Naive thymus-derived CD4-positive, alpha-beta T cell (primary cell): ENCODE data around the gene OPN5. TPM values are rescaled to one million over a fixed set of nuclear protein-coding genes. Genes with fewer than 3 reads are reported as not detected.

Source experiments
- ATAC-seq: fragments of 150-1000 bp; cut with Tn5 transposase; 2 replicates; pipeline ENCODE4 v1.10.0; 2021; ENCODE audit warnings: mild to moderate bottlenecking, moderate library complexity
- CTCF ChIA-PET: fragments of 350-600 bp; sonication (Branson Sonifier 250); formaldehyde crosslinking; loops from one replicate; lab custom pipeline; 2021; ENCODE audit warnings: antibody characterized with exemption; lab: Charles Lee
- POLR2A ChIA-PET: fragments of 350-600 bp; sonication (Branson Sonifier 250); formaldehyde crosslinking; loops from one replicate; lab custom pipeline; 2021; ENCODE audit warnings: antibody characterized with exemption, inconsistent platforms; lab: Charles Lee
- DNase-seq, 9 donors: peaks; one replicate each; pipeline versions ENCODE4 v3.0.0 to v3.0.0-alpha.2; 2020 to 2022; ENCODE audit warnings: mixed read lengths in 1 of 9
- H3K27ac ChIP-seq: one replicate; pipeline ENCODE4 v1.7.0; 2013; ENCODE audit warnings: mild to moderate bottlenecking, low read depth, low read length, moderate library complexity
- H3K27me3 ChIP-seq, 2 donors: one replicate each; pipeline ENCODE4 v1.7.0; 2013; ENCODE audit warnings: low read length in 2 of 2, mild to moderate bottlenecking in 2 of 2, moderate library complexity in 2 of 2; ENCODE audit not compliant: control insufficient read depth in 2 of 2, insufficient read depth in 2 of 2
- H3K36me3 ChIP-seq, 3 experiments: 1 replicate in 2 of 3; 2 replicates in 1 of 3; pipeline ENCODE4 v1.7.0; 2013; ENCODE audit warnings: low read length in 3 of 3, mild to moderate bottlenecking in 3 of 3, moderate library complexity in 1 of 3; ENCODE audit not compliant: insufficient read depth in 3 of 3, control insufficient read depth in 2 of 3
- H3K4me1 ChIP-seq, 2 donors: one replicate each; pipeline ENCODE4 v1.7.0; 2013; ENCODE audit warnings: low read length in 2 of 2, mild to moderate bottlenecking in 2 of 2, moderate library complexity in 1 of 2; ENCODE audit not compliant: control insufficient read depth in 2 of 2, insufficient read depth in 2 of 2
- H3K4me3 ChIP-seq: 2 replicates; pipeline ENCODE4 v1.7.0; 2013; ENCODE audit warnings: mild to moderate bottlenecking, low read length
- H3K9me3 ChIP-seq, 3 experiments: 1 replicate in 2 of 3; 2 replicates in 1 of 3; pipeline ENCODE4 v1.7.0; 2013; ENCODE audit warnings: low read length in 3 of 3; ENCODE audit not compliant: control insufficient read depth in 2 of 3
- H3K27ac Mint-ChIP-seq, 9 donors: one replicate each; pipeline ENCODE4 v1.8.0; 2020 to 2022; ENCODE audit warnings: mixed read lengths in 9 of 9, mild to moderate bottlenecking in 8 of 9, moderate library complexity in 5 of 9, inconsistent platforms in 2 of 9
- H3K27me3 Mint-ChIP-seq, 5 donors: one replicate each; pipeline ENCODE4 v1.8.0; 2021 to 2022; ENCODE audit warnings: mixed read lengths in 5 of 5, mild to moderate bottlenecking in 1 of 5
- H3K36me3 Mint-ChIP-seq, 5 donors: one replicate each; pipeline ENCODE4 v1.8.0; 2020 to 2022; ENCODE audit warnings: mixed read lengths in 5 of 5, mild to moderate bottlenecking in 3 of 5, inconsistent platforms in 1 of 5
- H3K4me1 Mint-ChIP-seq, 7 donors: one replicate each; pipeline ENCODE4 v1.8.0; 2020 to 2022; ENCODE audit warnings: mixed read lengths in 7 of 7, mild to moderate bottlenecking in 3 of 7, inconsistent platforms in 1 of 7
- H3K4me3 Mint-ChIP-seq, 10 donors: one replicate each; pipeline ENCODE4 v1.8.0; 2020 to 2022; ENCODE audit warnings: mild to moderate bottlenecking in 10 of 10, mixed read lengths in 10 of 10, moderate library complexity in 6 of 10, inconsistent platforms in 2 of 10
- H3K9me3 Mint-ChIP-seq, 11 donors: one replicate each; pipeline ENCODE4 v1.8.0; 2020 to 2022; ENCODE audit warnings: mixed read lengths in 11 of 11, mild to moderate bottlenecking in 4 of 11, inconsistent platforms in 1 of 11, moderate library complexity in 1 of 11
- intact Hi-C, 2 donors: fragments of 100-400 bp; cut with micrococcal nuclease; formaldehyde crosslinking; loops; one replicate each; pipeline ENCODE4 v1.15.1; 2023
- polyA plus RNA-seq, 2 donors: library from polyadenylated mRNA; unstranded; fragments of 300-500 nt; fragmentation: Illumina TruSeq; gene quantifications; one replicate each; pipeline ENCODE4 v1.2.3, GENCODE V29; 2021
- total RNA-seq, 6 experiments: library from RNA in 5 of 6; stranded (reverse) in 5 of 6; gene quantifications; 1 replicate in 5 of 6; 2 replicates in 1 of 6; pipeline ENCODE4 v1.2.3 and lab custom pipeline; 2021 to 2026

The OPN5 gene
- total and polyA plus RNA-seq, 7 experiments from 2014 or later = not detected

DNA sequence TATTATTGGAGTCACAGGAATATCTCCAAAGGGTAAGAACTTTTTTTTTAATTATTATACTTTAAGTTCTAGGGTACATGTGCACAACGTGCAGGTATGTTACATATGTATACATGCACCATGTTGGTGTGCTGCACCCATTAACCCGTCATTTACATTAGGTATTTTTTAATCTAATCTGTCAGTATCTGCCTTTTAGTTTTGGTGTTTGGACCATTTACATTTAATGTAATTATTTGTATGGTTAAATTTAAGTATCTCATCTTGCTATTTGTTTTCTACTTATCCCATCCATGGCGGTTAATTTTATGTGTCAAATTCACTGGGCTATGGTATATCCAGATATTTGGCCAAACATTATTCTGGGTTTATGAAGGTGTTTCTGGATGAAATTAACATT lies 15.4 kb upstream of the OPN5 start:
- H3K4me1 Mint-ChIP-seq = no peaks in the 10 kb centered on the region
- intact Hi-C loops = no loop called here

DNA sequence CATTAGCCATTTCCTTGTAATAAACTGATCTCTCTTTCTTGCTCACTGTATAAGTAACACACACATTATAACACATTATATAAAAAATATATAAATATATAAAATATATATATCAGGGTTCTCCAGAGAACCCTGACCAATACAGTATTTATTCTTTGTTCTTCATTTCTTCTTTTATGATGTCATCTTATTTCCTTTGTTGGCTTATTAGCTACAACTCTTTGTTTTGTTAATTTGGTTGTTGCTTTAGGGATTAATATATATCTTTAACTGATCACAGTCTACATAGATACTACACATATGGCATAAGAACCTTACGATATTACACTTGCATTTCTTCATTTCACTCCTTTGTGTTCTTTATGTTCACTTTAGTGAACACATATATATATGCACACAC lies 14.7 kb upstream of the OPN5 start:
- no peaks in the 10 kb centered on the region for H3K27me3 ChIP-seq
- peaks cover 5 to 23% (median 10%) of the 10 kb centered on the region in 5 donors for H3K27me3 Mint-ChIP-seq
- no peak for DNase-seq
- POLR2A ChIA-PET = no interaction called here
- H3K36me3 ChIP-seq = no peaks in the 10 kb centered on the region
- no peaks in the 10 kb centered on the region for H3K36me3 Mint-ChIP-seq
- intact Hi-C loops = no loop called here
- no peak overlapping the region for H3K4me3 ChIP-seq
- no peak overlapping the region for H3K27ac ChIP-seq
- H3K9me3 ChIP-seq = no peaks in the 10 kb centered on the region
- peaks cover 0 to 9% (median 3%) of the 10 kb centered on the region in 11 donors for H3K9me3 Mint-ChIP-seq
- no peak for ATAC-seq
- H3K4me1 ChIP-seq = no peaks in the 10 kb centered on the region
- H3K27ac Mint-ChIP-seq = no peak overlapping the region
- H3K4me3 Mint-ChIP-seq = no peak overlapping the region
- CTCF ChIA-PET = no interaction called here
- H3K4me1 Mint-ChIP-seq = no peaks in the 10 kb centered on the region

More for the DNA sequence above, 15.4 kb upstream of the OPN5 start:
- Mint-ChIP-seq H3K9me3 (peaks cover 0 to 9% (median 3%) of the 10 kb centered on the region in 11 donors), H3K36me3 (no peaks in the 10 kb centered on the region), H3K27ac (no peak overlapping the region), H3K4me3 (no peak overlapping the region), H3K27me3 (peaks cover 5 to 23% (median 10%) of the 10 kb centered on the region in 5 donors)
- Histone ChIP-seq H3K4me1 (no peaks in the 10 kb centered on the region), H3K4me3 (no peak overlapping the region), H3K27ac (no peak overlapping the region), H3K9me3 (no peaks in the 10 kb centered on the region), H3K27me3 (no peaks in the 10 kb centered on the region), H3K36me3 (no peaks in the 10 kb centered on the region)
- ChIA-PET POLR2A (no interaction called here), CTCF (no interaction called here)
- DNase-seq (no peak), ATAC-seq (no peak)

DNA sequence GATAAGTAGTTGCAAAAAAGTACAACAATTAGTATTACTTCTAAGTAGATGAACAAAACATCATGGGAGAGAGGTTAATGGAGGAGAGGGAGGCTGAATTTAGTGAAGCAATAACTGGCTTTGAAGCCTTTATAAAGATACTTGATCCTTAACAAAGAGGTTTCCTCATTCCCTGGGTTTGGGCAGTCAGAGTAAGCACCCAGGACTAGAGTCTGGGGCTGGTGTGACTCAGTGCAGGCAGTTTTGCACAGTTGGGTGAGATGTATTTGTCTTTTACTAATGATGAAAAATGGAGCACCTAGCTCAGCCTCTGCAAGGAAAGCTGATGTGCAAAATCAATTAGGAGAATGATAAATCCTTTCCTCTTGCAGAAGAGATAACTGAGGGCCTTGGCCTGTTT lies 11.8 kb upstream of the OPN5 start:
- H3K9me3 ChIP-seq = no peaks in the 10 kb centered on the region
- H3K4me1 Mint-ChIP-seq = no peaks in the 10 kb centered on the region
- intact Hi-C loops = no loop called here
- H3K9me3 Mint-ChIP-seq = peaks cover 0 to 9% (median 3%) of the 10 kb centered on the region in 11 donors
- ChIA-PET POLR2A (no interaction called here), CTCF (interaction anchor here (0.7 kb wide), 1 partner anchor 10 kb away, joined by 4 read pairs; no protein-coding TSS in a partner anchor)
- no peak overlapping the region for H3K4me3 Mint-ChIP-seq
- no peaks in the 10 kb centered on the region for H3K27me3 ChIP-seq
- ATAC-seq = no peak
- no peaks in the 10 kb centered on the region for H3K36me3 ChIP-seq
- H3K27ac ChIP-seq = no peak overlapping the region
- DNase-seq = no peak
- no peaks in the 10 kb centered on the region for H3K4me1 ChIP-seq
- no peaks in the 10 kb centered on the region for H3K36me3 Mint-ChIP-seq
- H3K27me3 Mint-ChIP-seq = peaks cover 0 to 20% (median 6%) of the 10 kb centered on the region in 5 donors
- H3K4me3 ChIP-seq = no peak overlapping the region
- no peak overlapping the region for H3K27ac Mint-ChIP-seq

DNA sequence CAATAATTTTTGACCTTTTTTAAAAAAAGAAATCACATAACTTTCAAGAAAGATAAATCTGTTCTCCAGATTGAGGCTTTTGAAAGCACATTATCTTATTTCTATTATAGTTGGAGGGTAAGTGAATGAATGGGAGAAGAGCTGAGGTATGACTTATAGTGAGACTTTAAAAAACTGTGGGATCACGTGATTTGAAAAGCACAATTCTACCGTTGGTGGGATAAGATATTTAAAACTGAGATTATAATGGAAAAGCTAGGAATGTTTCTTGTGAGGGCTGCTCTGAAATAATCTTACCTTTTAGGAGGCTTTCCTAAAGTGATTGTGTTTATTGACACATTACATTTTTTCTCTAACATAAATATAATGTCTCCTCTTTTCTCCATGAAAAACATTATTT lies 9.5 kb upstream of the OPN5 start:
- intact Hi-C loops = no loop called here

DNA sequence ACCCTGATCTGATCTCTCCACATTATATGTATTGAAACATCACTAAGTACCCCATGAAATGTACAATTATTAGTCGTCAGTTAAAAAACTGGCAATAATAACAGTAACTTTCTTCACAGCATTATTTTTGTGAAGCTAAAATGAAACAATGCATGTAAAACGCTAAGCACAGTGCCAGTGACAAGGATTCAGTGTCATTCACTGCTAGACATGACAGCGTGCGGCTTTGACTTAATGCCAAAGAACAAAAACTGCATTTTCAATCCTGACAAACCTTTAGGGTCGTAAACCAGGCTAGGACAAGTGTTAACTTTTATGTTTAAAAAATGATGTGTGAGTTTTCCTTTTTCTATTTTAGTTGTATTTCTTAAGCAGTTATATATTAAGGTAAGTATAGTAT lies 8.8 kb upstream of the OPN5 start:
- DNase-seq = no peak
- no peak for ATAC-seq
- intact Hi-C loops = no loop called here
- Histone ChIP-seq H3K9me3 (no peaks in the 10 kb centered on the region), H3K4me1 (no peaks in the 10 kb centered on the region), H3K36me3 (no peaks in the 10 kb centered on the region), H3K27me3 (no peaks in the 10 kb centered on the region), H3K27ac (no peak overlapping the region), H3K4me3 (no peak overlapping the region)
- H3K36me3 Mint-ChIP-seq = no peaks in the 10 kb centered on the region
- peaks cover 0 to 1% (median 0%) of the 10 kb centered on the region in 11 donors for H3K9me3 Mint-ChIP-seq
- CTCF ChIA-PET = no interaction called here
- H3K4me1 Mint-ChIP-seq = no peaks in the 10 kb centered on the region
- no peak overlapping the region for H3K27ac Mint-ChIP-seq
- POLR2A ChIA-PET = no interaction called here
- peaks cover 0 to 19% (median 5%) of the 10 kb centered on the region in 5 donors for H3K27me3 Mint-ChIP-seq
- no peak overlapping the region for H3K4me3 Mint-ChIP-seq

More for the DNA sequence above, 9.5 kb upstream of the OPN5 start:
- no peak overlapping the region for H3K27ac Mint-ChIP-seq
- no peak overlapping the region for H3K27ac ChIP-seq
- H3K36me3 Mint-ChIP-seq = no peaks in the 10 kb centered on the region
- no peak overlapping the region for H3K4me3 Mint-ChIP-seq
- H3K27me3 Mint-ChIP-seq = peaks cover 0 to 20% (median 6%) of the 10 kb centered on the region in 5 donors
- no peaks in the 10 kb centered on the region for H3K27me3 ChIP-seq
- ATAC-seq (no peak), DNase-seq (no peak)
- H3K4me1 ChIP-seq = no peaks in the 10 kb centered on the region
- ChIA-PET POLR2A (no interaction called here), CTCF (no interaction called here)
- H3K9me3 Mint-ChIP-seq = peaks cover 0 to 1% (median 0%) of the 10 kb centered on the region in 11 donors
- no peaks in the 10 kb centered on the region for H3K36me3 ChIP-seq
- no peaks in the 10 kb centered on the region for H3K4me1 Mint-ChIP-seq
- no peaks in the 10 kb centered on the region for H3K9me3 ChIP-seq
- H3K4me3 ChIP-seq = no peak overlapping the region

DNA sequence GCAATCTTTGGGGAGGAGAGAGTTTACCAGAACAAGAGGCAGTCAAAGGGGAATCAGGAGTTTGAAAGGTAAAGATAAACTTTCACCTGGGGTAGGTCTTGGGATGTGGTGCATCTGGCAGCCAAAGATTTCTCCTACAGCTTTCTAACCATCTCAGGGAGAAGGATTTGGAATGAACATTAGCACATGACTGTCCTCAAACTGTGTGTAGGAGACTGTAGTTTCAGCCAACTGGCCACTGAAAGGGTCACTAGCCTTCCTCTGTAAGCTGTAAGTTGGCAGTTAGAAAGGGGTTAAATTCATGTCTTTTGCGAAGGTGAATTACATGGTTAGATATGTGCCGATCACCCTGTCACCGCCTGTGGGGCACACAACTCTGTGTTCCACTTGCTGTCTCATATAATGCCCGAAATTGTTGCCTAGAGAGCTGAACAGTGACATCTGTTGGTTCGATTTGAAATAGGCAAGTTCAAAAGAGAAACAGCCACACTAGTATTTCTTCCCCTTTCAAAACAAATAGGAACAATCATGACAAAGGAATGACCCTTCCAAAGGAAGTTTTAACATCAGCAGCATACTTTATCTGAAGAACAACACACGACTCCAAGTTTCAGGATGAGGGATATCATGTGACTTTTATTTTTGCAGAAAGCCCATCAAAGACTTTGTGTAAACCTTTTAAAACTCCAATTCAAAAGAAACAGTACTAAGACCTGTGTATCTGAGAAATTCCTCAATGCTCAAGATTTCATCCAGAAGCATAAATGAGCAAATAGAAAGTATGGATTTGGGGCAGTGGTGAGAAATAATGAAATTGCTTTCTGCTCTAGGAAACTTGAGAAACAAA lies 1.1 kb upstream of the OPN5 start:
- H3K4me3 Mint-ChIP-seq = peak overlapping the region in 4 of 10 donors; percentile 6 to 47 (median 23)
- peaks cover 0 to 1% (median 0%) of the 10 kb centered on the region in 11 donors for H3K9me3 Mint-ChIP-seq
- ATAC-seq (peak; percentile 83), DNase-seq (peak in 7 of 9 donors; percentile 18 to 57 (median 41))
- Histone ChIP-seq H3K27me3 (no peaks in the 10 kb centered on the region), H3K27ac (no peak overlapping the region), H3K9me3 (no peaks in the 10 kb centered on the region), H3K36me3 (no peaks in the 10 kb centered on the region), H3K4me3 (no peak overlapping the region), H3K4me1 (peaks cover 0 to 5% of the 10 kb centered on the region in 2 donors)
- peak overlapping the region in 2 of 9 donors; percentile 10 to 25 for H3K27ac Mint-ChIP-seq
- ChIA-PET CTCF (interaction anchor here (0.7 to 1.9 kb wide), 11 partner anchors 11 to 422 kb away, joined by 3 to 12 read pairs (median 4); no protein-coding TSS in a partner anchor), POLR2A (no interaction called here)
- intact Hi-C loops = loop anchor here (1.0 to 10.0 kb wide), 5 partner anchors 149 to 1824 kb away; no protein-coding TSS in a partner anchor
- peaks cover 0 to 44% (median 5%) of the 10 kb centered on the region in 5 donors for H3K27me3 Mint-ChIP-seq
- no peaks in the 10 kb centered on the region for H3K36me3 Mint-ChIP-seq
- H3K4me1 Mint-ChIP-seq = peaks cover 0 to 11% (median 8%) of the 10 kb centered on the region in 7 donors
